HG02610 (cell line): Measurements from ENCODE around the gene LRRC59.
"Not testable (repeated sequence)": the region's sequence is repeated elsewhere in the genome, so short reads cannot be mapped to it uniquely, and the experiment has no call there.

ENCODE experiments used
- ATAC-seq: cut with Tn5 transposase; IDR thresholded peaks from one replicate; pipeline ENCODE4 v1.9.1; 2021; ENCODE audit warnings: mild to moderate bottlenecking, moderate library complexity; ENCODE audit not compliant: unreplicated experiment

Gene LRRC59

GRCh38 chr17:50424996-50425681 lies 27.8 kb upstream of the LRRC59 start:
- no peak for ATAC-seq

- no peak for ATAC-seq
Measured at GRCh38 chr17:50424246-50424995, 27.1 kb upstream of the LRRC59 start.

- no peak for ATAC-seq
Measured at GRCh38 chr17:50423553-50424159, 26.3 kb upstream of the LRRC59 start.

GRCh38 chr17:50422738-50423137 lies 25.4 kb upstream of the LRRC59 start:
- ATAC-seq = no peak

- ATAC-seq = no peak
Measured at GRCh38 chr17:50421308-50422051, 24.2 kb upstream of the LRRC59 start.

GRCh38 chr17:50420419-50421112 lies 23.2 kb upstream of the LRRC59 start:
- ATAC-seq = no peak

- ATAC-seq = not testable (repeated sequence)
Measured at GRCh38 chr17:50419577-50419976, 22.3 kb upstream of the LRRC59 start.

- ATAC-seq = no peak
Measured at GRCh38 chr17:50414808-50415207, 17.5 kb upstream of the LRRC59 start.

GRCh38 chr17:50412188-50412732 lies 14.9 kb upstream of the LRRC59 start:
- ATAC-seq = no peak

- ATAC-seq = no peak
Measured at GRCh38 chr17:50407921-50408320, 10.6 kb upstream of the LRRC59 start.

- no peak for ATAC-seq
Measured at GRCh38 chr17:50406578-50406977, 9.3 kb upstream of the LRRC59 start.

GRCh38 chr17:50405351-50405750 lies 8.0 kb upstream of the LRRC59 start:
- ATAC-seq = not testable (repeated sequence)

GRCh38 chr17:50399591-50399990 lies 2.3 kb upstream of the LRRC59 start:
- ATAC-seq = not testable (repeated sequence)

GRCh38 chr17:50398672-50399071 lies 1.3 kb upstream of the LRRC59 start:
- ATAC-seq = not testable (repeated sequence)

- ATAC-seq = no peak
Measured at GRCh38 chr17:50397919-50398285, 579 bp upstream of the LRRC59 start.

- ATAC-seq = peak; percentile 26
Measured at GRCh38 chr17:50396261-50397110, 837 bp downstream of the LRRC59 start.

- no peak for ATAC-seq
Measured at GRCh38 chr17:50394711-50395110, 2.6 kb downstream of the LRRC59 start.

GRCh38 chr17:50393700-50394099 lies 3.6 kb downstream of the LRRC59 start:
- ATAC-seq = no peak

- ATAC-seq = no peak
Measured at GRCh38 chr17:50392621-50393020, 4.7 kb downstream of the LRRC59 start.

- ATAC-seq = no peak
Measured at GRCh38 chr17:50389534-50389933, 7.8 kb downstream of the LRRC59 start.
